IPS-18a (cell line): ENCODE data around the gene SLC6A15.

ENCODE experiments used
- H3K27ac ChIP-seq: one replicate; pipeline ENCODE4 v1.5.1; 2013; ENCODE audit warnings: low read length
- H3K27me3 ChIP-seq: one replicate; pipeline ENCODE4 v1.6.1; 2013; ENCODE audit warnings: mild to moderate bottlenecking, low read length; ENCODE audit not compliant: control insufficient read depth, insufficient read depth
- H3K36me3 ChIP-seq: one replicate; pipeline ENCODE4 v1.6.1; 2013; ENCODE audit warnings: low read depth, low read length; ENCODE audit not compliant: control insufficient read depth
- H3K4me1 ChIP-seq: one replicate; pipeline ENCODE4 v1.6.1; 2013; ENCODE audit warnings: low read depth, low read length; ENCODE audit not compliant: control insufficient read depth
- H3K4me3 ChIP-seq: one replicate; pipeline ENCODE4 v1.5.1; 2013; ENCODE audit warnings: low read length
- H3K9ac ChIP-seq: one replicate; pipeline ENCODE4 v1.6.1; 2013; ENCODE audit warnings: mild to moderate bottlenecking, low read length, moderate library complexity
- H3K9me3 ChIP-seq: one replicate; pipeline ENCODE4 v1.6.1; 2013; ENCODE audit warnings: low read depth, low read length; ENCODE audit not compliant: control insufficient read depth

Gene SLC6A15

DNA sequence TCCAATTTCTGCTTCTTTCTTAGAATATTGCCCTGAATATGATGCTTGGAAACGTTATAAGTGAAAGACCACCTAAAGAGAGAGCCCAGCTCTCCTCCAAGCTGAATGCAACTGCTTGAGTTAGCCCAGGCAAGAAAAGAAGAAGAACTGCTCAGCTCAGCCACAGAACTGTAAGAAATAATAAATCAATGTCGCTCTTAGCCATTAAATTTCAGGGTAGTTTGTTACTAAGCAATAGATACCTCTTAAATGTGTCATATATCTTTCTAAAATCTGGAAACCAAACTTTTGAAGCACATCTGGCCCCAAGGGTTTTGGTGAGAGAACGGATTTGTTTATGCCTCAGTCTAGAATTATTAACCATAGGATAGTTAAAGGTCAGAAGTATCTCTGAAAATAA is 50.4 kb downstream of the SLC6A15 start:
- no peaks in the 10 kb centered on the region for H3K9me3 ChIP-seq
- H3K9ac ChIP-seq, result no peak overlapping the region
- H3K4me3 ChIP-seq, result no peak overlapping the region
- H3K27ac ChIP-seq, result no peak overlapping the region
- H3K36me3 ChIP-seq, result no peaks in the 10 kb centered on the region
- H3K4me1 ChIP-seq, result no peaks in the 10 kb centered on the region
- no peaks in the 10 kb centered on the region for H3K27me3 ChIP-seq

DNA sequence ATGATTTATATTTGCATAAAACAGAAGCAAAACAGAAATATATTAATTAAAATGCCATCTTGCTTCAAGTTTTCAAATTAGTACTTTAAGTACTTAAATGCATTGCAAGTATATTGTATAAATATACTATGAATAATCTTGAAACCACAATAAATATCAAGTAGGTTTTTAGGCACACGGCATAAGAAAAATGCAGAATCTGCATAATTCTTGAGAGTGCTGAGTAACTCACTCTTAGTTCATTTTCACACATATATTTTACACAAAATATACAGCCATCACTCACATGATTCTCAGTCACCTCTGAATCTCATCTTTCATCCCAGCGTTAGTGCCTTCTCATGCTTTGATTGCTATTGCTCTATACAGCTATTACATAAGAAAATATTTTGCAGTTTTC is 51.9 kb downstream of the SLC6A15 start:
- H3K4me1 ChIP-seq, result no peaks in the 10 kb centered on the region
- no peaks in the 10 kb centered on the region for H3K36me3 ChIP-seq
- H3K4me3 ChIP-seq, result no peak overlapping the region

DNA sequence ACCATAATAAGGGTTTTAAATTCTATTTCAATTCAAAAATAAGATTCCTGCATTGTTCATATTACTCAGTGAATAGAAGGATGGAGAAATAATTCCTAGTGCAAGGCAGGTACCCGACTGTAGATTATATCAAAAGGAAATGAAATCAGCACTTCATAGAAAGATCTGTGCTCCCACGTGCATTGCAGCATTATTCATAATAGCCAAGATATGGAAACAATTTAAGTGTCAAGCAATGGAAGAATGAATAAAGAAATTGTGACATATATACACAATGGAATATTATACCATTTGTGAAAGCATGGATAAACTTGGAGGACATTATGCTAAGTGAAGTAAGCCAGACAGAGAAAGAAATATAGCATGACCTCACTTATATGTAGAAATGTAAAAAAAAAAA is 53.8 kb downstream of the SLC6A15 start:
- H3K27ac ChIP-seq, result no peak overlapping the region
- H3K9me3 ChIP-seq, result no peaks in the 10 kb centered on the region
- no peaks in the 10 kb centered on the region for H3K36me3 ChIP-seq
- no peaks in the 10 kb centered on the region for H3K27me3 ChIP-seq
- no peak overlapping the region for H3K9ac ChIP-seq
- no peak overlapping the region for H3K4me3 ChIP-seq
- no peaks in the 10 kb centered on the region for H3K4me1 ChIP-seq

More for the DNA sequence above, 51.9 kb downstream of the SLC6A15 start:
- H3K27me3 ChIP-seq, result no peaks in the 10 kb centered on the region
- H3K27ac ChIP-seq, result no peak overlapping the region
- H3K9ac ChIP-seq, result no peak overlapping the region
- H3K9me3 ChIP-seq, result no peaks in the 10 kb centered on the region

DNA sequence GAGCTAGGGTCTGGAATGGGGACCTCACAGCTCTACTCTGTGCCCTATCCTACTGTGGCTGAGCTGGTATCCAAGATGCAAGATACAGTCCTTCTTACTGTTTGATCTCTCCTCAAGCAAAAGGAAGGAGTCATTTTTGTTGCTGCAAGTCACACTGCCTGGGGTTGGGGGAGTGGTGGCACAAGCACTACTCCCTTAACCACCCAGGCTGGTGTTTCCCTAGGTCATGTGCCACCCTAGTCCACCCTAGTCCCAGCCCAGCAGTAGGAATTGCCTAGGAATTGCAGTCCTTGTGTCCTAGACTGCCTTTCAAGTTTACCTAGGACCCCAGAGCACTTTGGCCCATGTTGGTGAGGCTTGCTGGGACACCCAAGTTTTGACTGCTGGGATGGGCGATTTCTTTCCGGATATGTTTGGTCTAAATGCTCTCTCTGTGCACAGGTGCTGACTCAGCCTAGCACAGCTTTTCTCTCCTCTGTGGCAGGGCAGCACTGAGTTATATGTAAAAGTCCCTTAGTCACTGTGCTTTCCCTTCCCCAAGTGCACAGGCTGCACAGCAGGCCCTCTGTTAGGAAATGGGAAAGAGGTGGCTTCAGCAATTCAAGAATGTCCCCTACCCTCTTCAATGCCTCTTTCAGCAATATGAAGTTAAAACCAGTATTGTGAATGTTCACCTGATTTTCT is 54.9 kb downstream of the SLC6A15 start:
- H3K36me3 ChIP-seq, result no peaks in the 10 kb centered on the region
- H3K9ac ChIP-seq, result no peak overlapping the region
- no peaks in the 10 kb centered on the region for H3K4me1 ChIP-seq
- no peak overlapping the region for H3K27ac ChIP-seq
- no peaks in the 10 kb centered on the region for H3K9me3 ChIP-seq
- H3K4me3 ChIP-seq, result no peak overlapping the region
- H3K27me3 ChIP-seq, result no peaks in the 10 kb centered on the region

DNA sequence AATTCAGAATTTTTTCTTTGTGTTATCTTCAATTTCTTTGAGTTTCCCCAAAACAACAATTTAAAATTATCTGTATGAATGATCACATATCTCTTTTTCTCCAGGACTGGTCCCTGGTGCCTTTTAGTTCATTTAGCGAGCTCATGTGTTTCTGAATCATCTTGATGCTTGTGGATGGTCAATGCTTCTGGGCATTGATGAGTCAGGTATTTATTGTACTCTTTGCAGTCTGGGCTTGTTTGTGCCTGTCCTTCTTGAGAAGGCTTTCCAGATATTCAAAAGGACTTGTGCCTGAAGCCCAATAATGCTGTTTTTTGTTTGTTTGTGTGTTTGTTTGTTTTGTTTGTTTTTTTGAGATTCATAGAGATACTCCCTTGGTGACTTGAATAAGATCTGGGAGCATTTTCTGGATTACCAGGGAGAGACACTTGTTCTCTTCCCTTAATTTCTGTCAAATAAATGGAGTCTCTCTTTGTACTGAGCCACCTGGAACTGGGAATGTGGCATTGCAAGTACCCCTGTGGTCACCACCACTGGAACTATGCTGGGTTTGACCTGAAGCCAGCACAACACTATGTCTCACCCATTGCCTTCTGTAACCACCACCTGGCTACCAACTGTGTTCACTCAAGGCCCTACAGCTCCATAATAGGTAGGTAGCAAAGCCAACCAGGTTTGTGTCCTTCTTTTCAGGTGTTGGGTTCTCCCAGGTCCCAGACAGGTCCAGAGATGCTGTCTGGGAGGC is 56.3 kb downstream of the SLC6A15 start:
- H3K27me3 ChIP-seq, result no peaks in the 10 kb centered on the region
- no peak overlapping the region for H3K9ac ChIP-seq
- H3K9me3 ChIP-seq, result no peaks in the 10 kb centered on the region
- H3K36me3 ChIP-seq, result no peaks in the 10 kb centered on the region
- H3K4me3 ChIP-seq, result no peak overlapping the region
- H3K4me1 ChIP-seq, result no peaks in the 10 kb centered on the region
- H3K27ac ChIP-seq, result no peak overlapping the region

DNA sequence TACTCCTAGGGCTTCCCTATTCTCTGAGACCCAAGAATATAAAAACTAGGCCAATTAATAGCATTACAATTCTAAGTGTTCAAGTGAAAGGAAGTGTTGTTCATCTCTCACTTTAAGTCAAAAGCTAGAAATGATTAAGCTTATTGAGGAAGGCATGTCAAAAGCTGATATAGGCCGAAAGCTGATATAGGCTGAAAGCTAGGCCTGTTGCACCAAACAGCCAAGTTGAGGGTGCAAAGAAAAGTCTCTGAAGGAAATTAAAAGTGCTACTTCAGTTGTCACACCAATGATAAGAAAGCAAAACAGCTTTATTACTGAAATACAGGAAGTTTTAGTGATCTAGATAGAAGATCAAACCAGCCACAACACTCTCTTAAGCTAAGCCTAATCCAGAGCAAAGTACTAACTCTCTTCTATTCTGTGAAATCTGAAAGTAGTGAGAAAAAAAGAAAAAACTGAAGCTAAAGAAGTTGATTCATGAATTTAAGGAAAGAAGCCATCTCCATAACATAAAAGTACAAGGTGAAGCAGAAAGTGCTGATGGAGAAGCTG is 68.9 kb downstream of the SLC6A15 start:
- H3K4me3 ChIP-seq, result no peak overlapping the region

DNA sequence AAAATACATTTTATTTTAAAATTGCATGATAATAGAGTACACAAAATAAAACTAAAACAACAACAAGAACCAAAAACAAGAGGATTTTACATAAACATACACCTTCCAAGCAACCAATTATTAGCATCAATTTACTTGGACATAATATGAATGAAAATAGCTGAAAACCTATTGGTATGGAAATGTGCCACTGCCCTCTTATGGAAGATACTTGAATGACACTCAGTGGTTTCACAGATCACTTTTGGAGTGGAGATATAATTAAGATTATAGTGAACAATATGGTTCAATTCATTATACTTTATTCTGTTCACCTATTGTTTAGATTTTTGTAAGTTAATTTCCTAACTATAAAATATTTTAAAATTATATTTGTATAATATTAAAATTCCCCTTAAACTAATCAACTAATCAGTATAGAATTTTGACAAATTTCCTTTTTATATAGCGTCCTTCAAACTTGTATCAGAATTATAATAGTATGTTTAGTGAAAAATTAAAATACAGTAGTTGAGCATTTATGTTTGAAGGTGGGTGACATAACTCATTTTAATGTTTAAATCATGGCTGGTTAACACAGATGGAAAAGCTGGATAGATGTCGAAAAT is 70.1 kb downstream of the SLC6A15 start:
- no peak overlapping the region for H3K4me3 ChIP-seq
- H3K36me3 ChIP-seq, result no peaks in the 10 kb centered on the region
- H3K4me1 ChIP-seq, result no peaks in the 10 kb centered on the region
- no peaks in the 10 kb centered on the region for H3K9me3 ChIP-seq
- H3K27ac ChIP-seq, result no peak overlapping the region
- H3K27me3 ChIP-seq, result no peaks in the 10 kb centered on the region
- H3K9ac ChIP-seq, result no peak overlapping the region

More for the DNA sequence above, 68.9 kb downstream of the SLC6A15 start:
- no peaks in the 10 kb centered on the region for H3K9me3 ChIP-seq
- no peak overlapping the region for H3K27ac ChIP-seq
- no peaks in the 10 kb centered on the region for H3K4me1 ChIP-seq
- H3K9ac ChIP-seq, result no peak overlapping the region
- no peaks in the 10 kb centered on the region for H3K36me3 ChIP-seq
- H3K27me3 ChIP-seq, result no peaks in the 10 kb centered on the region

DNA sequence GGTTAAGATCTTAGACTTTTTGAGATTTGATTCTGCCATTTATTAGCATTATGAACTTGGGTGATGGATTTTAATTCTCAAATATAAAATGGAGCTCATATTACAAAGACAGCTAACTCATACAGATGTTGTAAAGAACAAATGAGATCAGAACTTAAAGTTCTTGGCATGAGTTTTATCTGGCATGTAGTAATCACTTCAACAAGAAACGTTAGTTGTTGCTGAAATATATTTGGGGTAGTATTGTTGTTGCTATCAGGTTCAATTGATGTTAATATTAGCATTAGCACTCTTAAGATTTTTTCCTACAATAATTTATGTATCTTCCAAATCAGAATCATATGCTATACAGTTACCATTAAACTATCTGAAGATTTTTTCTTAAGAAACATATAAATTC is 71.0 kb downstream of the SLC6A15 start:
- Histone ChIP-seq H3K27me3 (no peaks in the 10 kb centered on the region), H3K9me3 (no peaks in the 10 kb centered on the region), H3K9ac (no peak overlapping the region), H3K27ac (no peak overlapping the region), H3K4me3 (no peak overlapping the region), H3K4me1 (no peaks in the 10 kb centered on the region), H3K36me3 (no peaks in the 10 kb centered on the region)

DNA sequence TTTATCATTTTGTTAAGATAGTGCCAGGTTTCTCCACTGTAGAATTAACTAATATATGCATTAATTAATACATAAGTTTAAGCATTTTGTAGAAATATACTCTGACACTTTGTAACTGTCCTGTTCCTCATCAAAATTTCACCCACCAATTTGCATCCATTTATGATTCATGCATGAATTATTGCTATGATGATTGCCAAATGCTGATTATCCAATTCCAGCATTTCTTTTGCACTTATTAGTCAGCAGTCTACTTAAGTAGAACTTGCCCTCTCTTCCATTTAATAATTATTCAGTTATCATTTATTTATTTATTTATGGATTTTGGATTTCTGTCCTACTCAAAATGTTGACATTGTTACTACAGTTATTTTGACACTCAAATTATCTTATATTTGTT is 72.2 kb downstream of the SLC6A15 start:
- Histone ChIP-seq H3K27me3 (no peaks in the 10 kb centered on the region), H3K4me3 (no peak overlapping the region), H3K27ac (no peak overlapping the region), H3K9ac (no peak overlapping the region), H3K4me1 (no peaks in the 10 kb centered on the region), H3K9me3 (no peaks in the 10 kb centered on the region), H3K36me3 (no peaks in the 10 kb centered on the region)

DNA sequence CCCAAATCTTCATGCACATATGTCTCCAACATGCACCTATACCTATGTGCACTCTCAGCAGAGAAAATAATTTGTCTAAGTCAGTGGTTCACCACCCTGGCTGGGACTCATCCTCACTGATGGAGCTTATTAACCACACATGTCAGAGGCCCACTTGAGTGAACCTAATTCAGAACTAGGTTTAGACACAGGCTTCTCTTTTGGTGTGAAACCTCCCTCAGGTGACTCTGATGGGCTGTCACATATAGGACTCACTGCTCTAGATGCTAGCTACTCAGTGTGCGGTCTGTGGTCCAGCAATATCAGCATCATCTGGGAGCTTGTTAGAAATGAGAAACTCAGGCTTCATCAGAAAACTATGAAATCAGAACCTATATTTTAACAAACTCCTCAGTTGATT is 85.7 kb downstream of the SLC6A15 start:
- Histone ChIP-seq H3K27me3 (no peaks in the 10 kb centered on the region), H3K9ac (no peak overlapping the region), H3K4me1 (no peaks in the 10 kb centered on the region), H3K27ac (no peak overlapping the region), H3K9me3 (no peaks in the 10 kb centered on the region), H3K36me3 (no peaks in the 10 kb centered on the region), H3K4me3 (no peak overlapping the region)

DNA sequence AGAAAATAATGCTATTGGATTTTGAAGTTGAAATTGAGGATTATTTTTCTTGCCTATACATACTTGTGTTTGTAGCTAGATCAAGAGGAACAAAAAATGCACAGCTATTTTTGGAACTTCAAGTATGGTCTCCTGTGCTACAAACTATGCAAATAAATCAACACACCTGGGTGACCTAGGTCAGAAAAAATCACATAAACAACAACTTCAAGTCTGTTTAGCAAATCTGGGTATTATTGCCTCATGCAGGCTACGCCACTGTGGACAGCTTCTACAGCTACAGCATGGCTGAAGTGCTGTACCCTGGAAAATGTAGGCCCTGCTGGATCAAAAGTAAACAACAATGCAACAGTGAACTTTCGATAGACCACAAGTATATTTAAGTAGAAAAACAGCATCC is 87.5 kb downstream of the SLC6A15 start:
- H3K9me3 ChIP-seq, result no peaks in the 10 kb centered on the region
- no peak overlapping the region for H3K27ac ChIP-seq
- H3K4me3 ChIP-seq, result no peak overlapping the region
- no peak overlapping the region for H3K9ac ChIP-seq
- H3K27me3 ChIP-seq, result no peaks in the 10 kb centered on the region
- no peaks in the 10 kb centered on the region for H3K4me1 ChIP-seq
- H3K36me3 ChIP-seq, result no peaks in the 10 kb centered on the region
